H1 (cell line): ENCODE results near the gene TRIM44.

Experiments used
- CHD1 ChIP-seq: IDR thresholded peaks from 2 replicates; pipeline ENCODE4 v1.6.1; 2012; ENCODE audit warnings: low read depth, low read length, improper control_type of control experiment
- CREB1 ChIP-seq: IDR thresholded peaks from 2 replicates; pipeline ENCODE4 v1.6.1; 2012; ENCODE audit warnings: inconsistent platforms
- POLR2A ChIP-seq, 2 experiments: IDR thresholded peaks; 1 replicate in 1 of 2; 2 replicates in 1 of 2; pipeline ENCODE4 v1.6.1; 2011; ENCODE audit warnings: low read depth in 2 of 2, low read length in 2 of 2, mild to moderate bottlenecking in 2 of 2; ENCODE audit errors: control extremely low read depth in 1 of 2
- SRF ChIP-seq: IDR thresholded peaks from 2 replicates; pipeline ENCODE4 v1.6.1; 2011; ENCODE audit warnings: mild to moderate bottlenecking, low read depth, low read length, moderate library complexity

DNA sequence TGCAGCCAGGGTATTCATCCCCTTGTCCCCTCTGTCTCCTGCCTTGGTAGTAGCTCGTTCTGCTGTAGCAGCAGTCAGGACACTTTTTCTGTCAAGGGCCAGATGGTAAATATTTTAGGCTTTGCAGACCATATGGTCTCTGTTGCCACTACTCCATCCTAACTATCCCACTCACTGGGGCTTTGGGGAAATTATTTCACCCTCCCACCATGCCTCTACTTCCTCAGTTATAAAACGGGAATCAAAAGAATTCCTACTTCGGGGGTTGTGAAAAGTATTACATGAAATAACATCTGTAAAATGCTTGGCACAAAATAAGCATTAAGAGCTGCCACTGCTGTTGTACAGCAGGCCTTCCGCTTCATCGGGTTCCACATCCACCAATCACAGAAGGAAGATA is 191.4 kb downstream of the TRIM44 start:
- no peak for TF ChIP-seq CREB1
- TF ChIP-seq POLR2A (IDR thresholded peaks at IDR 0.05; ENCODE audit: control extremely low read depth in 1 of 2, low read depth in 2 of 2, low read length in 2 of 2), result no peak
- no peak for TF ChIP-seq CHD1
- no peak for TF ChIP-seq SRF
